Ovary (tissue), 9 donors: ENCODE results near the gene CYYR1. TPM values are rescaled to one million over a fixed set of nuclear protein-coding genes. Genes with fewer than 3 reads are reported as not detected.

Source experiments
- DNase-seq, 5 donors: peaks; one replicate each; pipeline ENCODE4 v3.0.0-alpha.2; 2019 to 2020
- H3K27ac ChIP-seq, 2 donors: fragments of 200-600 bp; one replicate each; pipeline versions ENCODE4 v1.5.1 to v1.8.0; 2019 to 2022
- H3K27me3 ChIP-seq: fragments of 200-600 bp; one replicate; pipeline ENCODE4 v1.8.0; 2022
- H3K36me3 ChIP-seq: fragments of 200-600 bp; sonication (generic); one replicate; pipeline ENCODE4 v1.5.1; 2019
- H3K4me1 ChIP-seq: one replicate; pipeline ENCODE4 v1.8.1; 2013; ENCODE audit warnings: mild to moderate bottlenecking, moderate library complexity; ENCODE audit not compliant: insufficient read depth
- H3K4me3 ChIP-seq: fragments of 200-600 bp; sonication (generic); one replicate; pipeline ENCODE4 v1.5.1; 2017
- H3K9me3 ChIP-seq, 2 donors: fragments of 200-600 bp in 1 of 2; sonication (generic) in 1 of 2; one replicate each; pipeline versions ENCODE4 v1.5.1 to v1.8.1; 2013 to 2019; ENCODE audit warnings: mild to moderate bottlenecking in 1 of 2, moderate library complexity in 1 of 2
- EP300 ChIP-seq: sonication (generic); formaldehyde crosslinking; IDR thresholded peaks from one replicate; pipeline ENCODE4 v1.6.1; 2017; ENCODE audit warnings: antibody characterized with exemption
- POLR2A ChIP-seq: fragments of 450-650 bp; IDR thresholded peaks from one replicate; pipeline ENCODE4 v1.6.1; 2017; ENCODE audit warnings: antibody characterized with exemption, mild to moderate bottlenecking, moderate library complexity
- WGBS, 3 donors: extraction: QIAGEN DNeasy Blood & Tissue Kit in 1 of 3; methylation state at CpG; one replicate each; pipeline versions ENCODE4 v1.1.5 to v1.1.7; 2013 to 2017; 5-methylcytosine and 5-hydroxymethylcytosine counted together
- intact Hi-C, 4 donors: fragments of 100-400 bp; cut with DNase I; formaldehyde crosslinking; loops; one replicate each; pipeline versions ENCODE4 v1.11.0 to v1.15.1; 2022 to 2023
- polyA plus RNA-seq, 2 donors: library from polyadenylated mRNA; stranded (reverse); fragments of 200-250 nt in 1 of 2; fragments of 350-450 nt in 1 of 2; fragmentation: Illumina TruSeq in 1 of 2; extraction: RNeasy Lipid Tissue Mini Kit (QIAGEN cat#74804) in 1 of 2; gene quantifications; one replicate each; pipeline ENCODE4 v1.2.3, GENCODE V29; 2013 to 2014
- total RNA-seq, 7 donors: library from RNA; depleted of rRNA in 2 of 7; stranded (reverse); fragments of >200 nt in 2 of 7; fragmentation: NEBNext Ultra II Directional in 3 of 7; extraction: Animal tissue kit (Norgen Biotek cat#: 25700) in 3 of 7; gene quantifications; one replicate each; pipeline versions ENCODE4 v1.1.0 to v1.2.4, GENCODE V29; 2016 to 2023
- TF ChIP-seq, protein P1 (sequence below), 3 donors: fragments of 450-650 bp in 2 of 3; fragments of 200-600 bp in 1 of 3; IDR thresholded peaks; one replicate each; pipeline versions ENCODE4 v1.5.1 to v1.8.0; 2016 to 2022; ENCODE audit warnings: antibody characterized with exemption in 3 of 3, mild to moderate bottlenecking in 1 of 3
- donor health status: DM: no; HTN: no; CAD: no; lungs with moderate emphysema.
- donor health status: DM: no; HTN: no; CAD: no.
- donor health status: Bipolar disorder and iron deficiency.
- donor health status: DM: yes; HTN: yes; CAD: no.
- donor health status: DM: no; HTN: no; CAD: no.
- donor health status: DM: yes; HTN: yes; CAD: no.

The CYYR1 gene
- total and polyA plus RNA-seq, 9 donors: 2.4 to 23.4 (median 8.3) TPM

DNA sequence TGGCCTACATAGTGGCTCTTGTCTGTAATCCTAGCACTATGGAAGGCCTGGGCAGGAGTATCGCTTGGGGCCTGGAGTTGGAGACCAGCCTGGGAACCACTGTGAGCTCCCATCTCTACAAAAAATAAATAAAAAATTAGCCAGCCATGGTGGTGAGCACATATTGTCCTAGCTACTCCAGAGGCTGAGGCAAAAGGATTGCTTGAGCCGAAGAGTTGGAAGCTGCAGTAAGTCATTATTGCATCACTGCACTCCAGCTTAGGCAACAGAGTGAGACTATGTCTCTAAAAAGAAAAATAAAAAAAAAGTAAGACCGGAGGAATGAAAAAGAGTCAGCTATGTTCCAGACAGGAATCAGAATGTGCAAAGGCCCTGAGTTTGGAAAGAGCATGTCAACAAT, 115.3 kb downstream of the CYYR1 start:
- TF ChIP-seq, protein P1, sequence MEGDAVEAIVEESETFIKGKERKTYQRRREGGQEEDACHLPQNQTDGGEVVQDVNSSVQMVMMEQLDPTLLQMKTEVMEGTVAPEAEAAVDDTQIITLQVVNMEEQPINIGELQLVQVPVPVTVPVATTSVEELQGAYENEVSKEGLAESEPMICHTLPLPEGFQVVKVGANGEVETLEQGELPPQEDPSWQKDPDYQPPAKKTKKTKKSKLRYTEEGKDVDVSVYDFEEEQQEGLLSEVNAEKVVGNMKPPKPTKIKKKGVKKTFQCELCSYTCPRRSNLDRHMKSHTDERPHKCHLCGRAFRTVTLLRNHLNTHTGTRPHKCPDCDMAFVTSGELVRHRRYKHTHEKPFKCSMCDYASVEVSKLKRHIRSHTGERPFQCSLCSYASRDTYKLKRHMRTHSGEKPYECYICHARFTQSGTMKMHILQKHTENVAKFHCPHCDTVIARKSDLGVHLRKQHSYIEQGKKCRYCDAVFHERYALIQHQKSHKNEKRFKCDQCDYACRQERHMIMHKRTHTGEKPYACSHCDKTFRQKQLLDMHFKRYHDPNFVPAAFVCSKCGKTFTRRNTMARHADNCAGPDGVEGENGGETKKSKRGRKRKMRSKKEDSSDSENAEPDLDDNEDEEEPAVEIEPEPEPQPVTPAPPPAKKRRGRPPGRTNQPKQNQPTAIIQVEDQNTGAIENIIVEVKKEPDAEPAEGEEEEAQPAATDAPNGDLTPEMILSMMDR (IDR thresholded peaks at IDR 0.05): no peak
- TF ChIP-seq EP300: no peak
- TF ChIP-seq POLR2A: no peak
- Histone ChIP-seq H3K36me3 (no peaks in the 10 kb centered on the region), H3K4me1 (no peaks in the 10 kb centered on the region), H3K4me3 (no peak overlapping the region), H3K9me3 (no peaks in the 10 kb centered on the region), H3K27me3 (no peaks in the 10 kb centered on the region), H3K27ac (no peak overlapping the region)
- no peak for DNase-seq
- WGBS, 3 donors: 89 to 96% (median 92%) methylated on average over 3 of the region's 3 CpGs
- intact Hi-C loops: no loop called here

DNA sequence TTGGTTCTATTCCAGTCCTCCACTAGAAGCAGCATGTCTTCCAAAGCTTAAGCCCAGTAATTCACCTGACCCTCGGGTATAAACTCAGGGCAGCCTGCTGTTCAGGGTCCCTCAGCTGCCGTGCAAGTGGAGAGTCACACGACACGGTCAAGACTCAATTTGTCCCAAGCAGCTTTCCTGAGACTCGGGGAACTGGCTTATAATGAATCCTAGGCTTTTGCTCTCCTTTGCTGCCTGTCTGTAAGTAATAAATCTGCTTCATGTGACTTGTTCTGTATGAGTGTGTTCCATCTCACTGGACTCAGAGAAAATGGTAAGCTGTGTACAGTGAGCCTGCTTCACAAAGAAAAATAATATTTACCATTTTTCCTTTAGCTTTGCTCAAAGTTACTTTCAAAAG, 119.8 kb downstream of the CYYR1 start:
- TF ChIP-seq POLR2A: no peak
- H3K4me3 ChIP-seq: no peak overlapping the region
- DNase-seq: no peak
- intact Hi-C loops: no loop called here
- no peaks in the 10 kb centered on the region for H3K9me3 ChIP-seq
- 52 to 72% (median 62%) methylated on average over 5 of the region's 5 CpGs for WGBS, 3 donors
- H3K4me1 ChIP-seq: no peaks in the 10 kb centered on the region
- H3K27me3 ChIP-seq: no peaks in the 10 kb centered on the region
- no peak overlapping the region for H3K27ac ChIP-seq
- H3K36me3 ChIP-seq: no peaks in the 10 kb centered on the region

DNA sequence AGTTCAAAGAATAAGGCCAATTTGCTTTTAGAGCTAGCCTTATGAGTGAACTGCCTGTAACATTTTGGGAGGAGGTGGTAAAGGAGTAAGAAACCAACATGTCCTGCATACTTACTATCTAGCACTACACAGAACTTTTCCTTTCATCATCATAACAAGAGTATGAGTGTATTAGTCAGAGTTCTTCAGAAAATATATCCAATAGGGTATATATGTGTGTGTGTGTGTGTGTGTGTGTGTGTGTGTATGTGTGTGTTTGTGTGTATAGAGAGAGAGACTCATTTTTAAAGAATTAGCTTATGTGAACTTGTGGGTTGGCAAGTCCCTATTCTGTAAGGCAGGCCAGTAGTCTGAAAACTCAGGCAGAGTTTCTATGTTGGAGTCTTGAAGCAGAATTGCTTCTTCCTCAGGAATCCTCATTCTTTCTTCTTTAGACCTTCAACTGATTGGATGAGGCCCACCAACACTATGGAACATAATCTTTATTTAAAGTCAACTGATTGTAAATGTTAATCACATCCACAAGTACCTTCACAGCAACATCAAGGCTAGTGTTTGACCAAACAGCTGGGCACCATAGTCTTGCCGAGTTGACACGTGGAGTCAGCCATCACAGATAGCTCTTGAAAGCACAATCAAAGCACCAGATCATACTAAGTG, 121.9 kb downstream of the CYYR1 start:
- no peak for DNase-seq
- WGBS, 3 donors: 90 to 97% (median 92%) methylated on average over 2 of the region's 2 CpGs
- Histone ChIP-seq H3K4me3 (no peak overlapping the region), H3K4me1 (no peaks in the 10 kb centered on the region), H3K36me3 (no peaks in the 10 kb centered on the region), H3K27ac (no peak overlapping the region), H3K27me3 (no peaks in the 10 kb centered on the region), H3K9me3 (no peaks in the 10 kb centered on the region)
- intact Hi-C loops: no loop called here
- TF ChIP-seq EP300 (no peak), POLR2A (no peak)
- TF ChIP-seq, protein P1 (IDR thresholded peaks at IDR 0.05): no peak

DNA sequence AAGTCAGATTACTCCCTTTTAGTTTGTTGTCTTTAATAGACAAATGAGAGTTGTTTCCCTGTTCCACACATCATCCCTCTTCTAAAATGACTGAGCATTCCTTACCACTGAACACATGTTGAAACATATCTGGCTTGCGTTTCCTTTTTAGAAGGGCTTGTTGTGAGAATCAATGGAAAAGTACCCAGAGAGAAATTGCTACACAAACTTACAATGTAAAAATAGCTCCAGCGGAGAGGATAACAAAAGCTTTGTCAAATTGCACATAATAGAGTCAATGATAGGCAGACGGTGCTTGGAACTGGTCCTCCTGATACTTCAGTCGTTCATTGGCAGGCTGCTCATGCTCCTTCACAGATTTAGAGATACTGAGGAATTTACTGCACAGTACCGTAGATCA, 123.9 kb downstream of the CYYR1 start:
- 22 to 35% (median 23%) methylated on average over 5 of the region's 5 CpGs for WGBS, 3 donors
- no peak overlapping the region for H3K4me3 ChIP-seq
- TF ChIP-seq EP300: no peak
- TF ChIP-seq, protein P1 (IDR thresholded peaks at IDR 0.05): no peak
- no peak for TF ChIP-seq POLR2A
- no peak for DNase-seq
- no peak overlapping the region for H3K27ac ChIP-seq
- H3K4me1 ChIP-seq: no peaks in the 10 kb centered on the region
- H3K27me3 ChIP-seq: no peaks in the 10 kb centered on the region
- no peaks in the 10 kb centered on the region for H3K9me3 ChIP-seq
- no peaks in the 10 kb centered on the region for H3K36me3 ChIP-seq
- intact Hi-C loops: no loop called here

DNA sequence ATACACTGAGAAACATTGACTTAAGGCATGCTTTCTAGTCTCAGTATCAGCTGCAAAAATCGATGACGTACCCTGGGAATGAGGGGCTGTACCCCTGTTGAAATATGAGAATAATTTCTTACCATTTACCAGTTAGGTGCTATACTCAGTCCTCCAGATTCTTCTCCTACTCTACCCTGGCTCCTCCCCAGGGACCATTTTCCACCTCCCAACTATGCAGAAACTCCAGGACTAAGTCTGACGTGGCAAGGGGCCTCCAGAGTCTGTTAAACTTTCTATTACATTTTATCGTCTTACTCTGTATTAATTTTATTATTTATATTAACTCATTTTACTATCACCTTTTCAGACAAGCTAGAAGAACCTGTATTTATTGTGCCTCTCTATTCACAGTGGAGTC, 124.3 kb downstream of the CYYR1 start:
- 59 to 69% (median 59%) methylated on average over 4 of the region's 4 CpGs for WGBS, 3 donors
- TF ChIP-seq POLR2A (no peak), EP300 (no peak)
- TF ChIP-seq, protein P1 (IDR thresholded peaks at IDR 0.05): no peak
- H3K27ac ChIP-seq: no peak overlapping the region
- intact Hi-C loops: no loop called here
- H3K27me3 ChIP-seq: no peaks in the 10 kb centered on the region
- DNase-seq: no peak
- H3K9me3 ChIP-seq: no peaks in the 10 kb centered on the region
- no peaks in the 10 kb centered on the region for H3K36me3 ChIP-seq
- no peak overlapping the region for H3K4me3 ChIP-seq
- H3K4me1 ChIP-seq: no peaks in the 10 kb centered on the region
